BE2C (cell line): ENCODE data around the gene OR4D2.
A peak's percentile ranks its signal among the peaks of the same experiment; 100 is the strongest.
"Not testable (repeated sequence)": the region's sequence is repeated elsewhere in the genome, so short reads cannot be mapped to it uniquely, and the experiment has no call there.

Source experiments
- DNase-seq: peaks from one replicate; pipeline ENCODE4 v3.0.0-alpha.2; 2020
- H3K27me3 ChIP-seq: fragments of 250-450 bp; sonication (Bioruptor Pico); 2 replicates; pipeline ENCODE4 v1.5.1; 2020; ENCODE audit warnings: mild to moderate bottlenecking
- H3K36me3 ChIP-seq: fragments of 250-450 bp; sonication (Bioruptor Pico); 2 replicates; pipeline ENCODE4 v1.5.1; 2020; ENCODE audit warnings: mild to moderate bottlenecking
- H3K4me1 ChIP-seq: fragments of 250-450 bp; sonication (Bioruptor Pico); 2 replicates; pipeline ENCODE4 v1.5.1; 2020
- H3K4me3 ChIP-seq: 2 replicates; pipeline ENCODE4 v1.5.1; 2011; ENCODE audit warnings: low read depth, low read length
- H3K9me3 ChIP-seq: fragments of 250-450 bp; sonication (Bioruptor Pico); 2 replicates; pipeline ENCODE4 v1.5.1; 2020
- TF ChIP-seq, protein P1 (sequence below): IDR thresholded peaks from 2 replicates; pipeline ENCODE4 v1.5.1; 2012; ENCODE audit warnings: mild to moderate bottlenecking, low read depth, low read length

The OR4D2 gene

DNA sequence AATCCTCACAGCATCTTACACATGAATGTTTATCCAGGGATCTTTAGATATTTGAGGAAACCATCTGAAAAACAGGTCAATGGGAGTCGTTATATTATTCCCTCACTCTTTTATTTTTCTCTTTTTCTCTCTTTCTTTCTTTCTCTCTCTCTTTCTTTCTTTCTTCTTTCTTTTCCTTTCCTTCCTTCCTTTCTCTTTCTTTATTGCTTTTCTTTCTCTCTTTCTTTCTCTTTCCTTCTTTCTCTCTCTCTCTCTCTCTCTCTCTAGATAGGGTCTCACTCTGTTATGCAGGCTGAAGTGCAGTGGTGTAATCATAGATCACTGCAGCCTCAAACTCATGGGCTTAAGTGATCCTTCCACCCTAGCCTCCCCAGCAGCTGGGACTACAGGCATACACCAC, 38.9 kb upstream of the OR4D2 start:
- Histone ChIP-seq H3K4me1 (no peaks in the 10 kb centered on the region), H3K36me3 (no peaks in the 10 kb centered on the region), H3K27me3 (peaks cover 57% of the 10 kb centered on the region), H3K4me3 (no peak overlapping the region), H3K9me3 (no peaks in the 10 kb centered on the region)
- DNase-seq, result no peak
- TF ChIP-seq, protein P1, sequence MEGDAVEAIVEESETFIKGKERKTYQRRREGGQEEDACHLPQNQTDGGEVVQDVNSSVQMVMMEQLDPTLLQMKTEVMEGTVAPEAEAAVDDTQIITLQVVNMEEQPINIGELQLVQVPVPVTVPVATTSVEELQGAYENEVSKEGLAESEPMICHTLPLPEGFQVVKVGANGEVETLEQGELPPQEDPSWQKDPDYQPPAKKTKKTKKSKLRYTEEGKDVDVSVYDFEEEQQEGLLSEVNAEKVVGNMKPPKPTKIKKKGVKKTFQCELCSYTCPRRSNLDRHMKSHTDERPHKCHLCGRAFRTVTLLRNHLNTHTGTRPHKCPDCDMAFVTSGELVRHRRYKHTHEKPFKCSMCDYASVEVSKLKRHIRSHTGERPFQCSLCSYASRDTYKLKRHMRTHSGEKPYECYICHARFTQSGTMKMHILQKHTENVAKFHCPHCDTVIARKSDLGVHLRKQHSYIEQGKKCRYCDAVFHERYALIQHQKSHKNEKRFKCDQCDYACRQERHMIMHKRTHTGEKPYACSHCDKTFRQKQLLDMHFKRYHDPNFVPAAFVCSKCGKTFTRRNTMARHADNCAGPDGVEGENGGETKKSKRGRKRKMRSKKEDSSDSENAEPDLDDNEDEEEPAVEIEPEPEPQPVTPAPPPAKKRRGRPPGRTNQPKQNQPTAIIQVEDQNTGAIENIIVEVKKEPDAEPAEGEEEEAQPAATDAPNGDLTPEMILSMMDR, result no peak

DNA sequence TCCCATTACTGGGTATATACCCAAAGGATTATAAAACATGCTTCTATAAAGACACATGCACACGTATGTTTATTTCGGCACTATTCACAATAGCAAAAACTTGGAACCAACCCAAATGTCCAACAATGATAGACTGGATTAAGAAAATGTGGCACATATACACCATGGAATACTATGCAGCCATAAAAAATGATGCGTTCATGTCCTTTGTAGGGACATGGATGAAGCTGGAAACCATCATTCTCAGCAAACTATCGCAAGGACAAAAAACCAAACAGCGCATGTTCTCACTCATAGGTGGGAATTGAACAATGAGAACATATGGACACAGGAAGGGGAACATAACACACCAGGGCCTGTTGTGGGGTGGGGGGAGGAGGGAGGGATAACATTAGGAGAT, 34.1 kb upstream of the OR4D2 start:
- DNase-seq, H3K36me3 ChIP-seq, H3K4me3 ChIP-seq, H3K9me3 ChIP-seq, H3K4me1 ChIP-seq: not testable (repeated sequence)
- peaks cover 63% of the 10 kb centered on the region for H3K27me3 ChIP-seq

DNA sequence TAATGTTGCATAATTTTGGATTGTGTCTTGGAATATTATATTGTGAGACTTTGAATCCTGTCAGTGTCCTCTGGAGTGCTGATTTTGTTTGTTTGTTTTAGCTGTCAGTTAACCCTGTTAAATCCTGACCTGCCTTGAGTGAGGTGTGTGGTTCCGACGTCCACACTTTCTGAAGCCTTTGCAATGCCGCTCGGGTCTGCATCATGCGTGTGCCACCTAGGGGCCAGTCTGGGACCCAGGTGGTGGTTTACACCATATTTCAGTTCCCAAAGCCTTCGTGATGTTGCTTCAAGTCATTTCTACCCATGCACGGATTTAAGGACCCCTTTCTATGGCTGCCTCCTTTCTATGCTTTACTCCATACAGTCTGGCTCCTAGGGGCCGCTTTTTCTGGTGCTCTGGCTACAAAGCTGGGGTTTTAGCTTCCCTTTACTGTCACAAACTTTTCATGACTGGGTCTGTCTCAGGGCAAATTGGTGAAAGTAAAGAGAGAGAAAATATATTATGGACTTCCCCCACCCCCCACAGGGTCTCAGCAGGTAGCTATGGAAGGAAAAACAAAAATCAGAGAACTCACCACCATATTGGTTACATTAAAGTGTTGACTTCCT, 30.0 kb upstream of the OR4D2 start:
- peak; percentile 49 for DNase-seq
- Histone ChIP-seq H3K9me3 (no peaks in the 10 kb centered on the region), H3K4me3 (no peak overlapping the region), H3K36me3 (no peaks in the 10 kb centered on the region), H3K4me1 (no peaks in the 10 kb centered on the region), H3K27me3 (peaks cover 76% of the 10 kb centered on the region)
- TF ChIP-seq, protein P1, result peak; percentile 77

DNA sequence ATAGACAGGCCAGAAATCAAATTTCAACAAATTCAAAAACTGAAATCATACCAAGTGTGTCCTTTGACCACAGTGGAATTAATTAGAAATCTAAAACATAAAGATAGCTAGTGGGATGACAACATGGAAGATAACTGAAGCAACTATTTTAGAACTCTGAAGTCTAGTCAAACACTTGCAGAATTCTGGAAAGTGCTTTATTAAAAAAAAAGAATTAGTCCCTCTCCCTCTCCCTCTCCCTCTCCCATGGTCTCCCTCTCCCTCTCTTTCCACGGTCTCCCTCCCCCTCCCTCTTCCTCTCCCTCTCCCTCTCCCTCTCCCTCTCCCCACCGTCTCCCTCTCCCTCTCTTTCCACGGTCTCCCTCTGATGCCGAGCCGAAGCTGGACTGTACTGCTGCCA, 25.3 kb upstream of the OR4D2 start:
- Histone ChIP-seq H3K9me3 (no peaks in the 10 kb centered on the region; the same call in 1 of the 2 replicates), H3K27me3 (peaks cover 62% of the 10 kb centered on the region), H3K4me3 (no peak overlapping the region), H3K36me3 (no peaks in the 10 kb centered on the region), H3K4me1 (no peaks in the 10 kb centered on the region)
- DNase-seq, result no peak
- TF ChIP-seq, protein P1, result no peak

DNA sequence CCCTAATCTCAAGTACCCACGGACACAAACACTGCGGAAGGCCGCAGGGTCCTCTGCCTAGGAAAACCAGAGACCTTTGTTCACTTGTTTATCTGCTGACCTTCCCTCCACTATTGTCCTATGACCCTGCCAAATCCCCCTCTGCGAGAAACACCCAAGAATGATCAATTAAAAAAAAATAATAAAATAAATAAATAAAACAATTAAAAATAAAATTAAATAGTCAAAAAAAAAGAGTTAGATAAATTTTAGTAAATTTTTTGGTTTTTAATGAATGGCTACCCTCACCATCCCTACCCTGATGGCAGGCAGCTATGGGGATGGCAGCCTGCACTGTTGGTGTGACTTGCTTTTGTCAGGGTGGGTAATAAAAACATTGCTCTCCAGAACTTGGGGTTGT, 23.4 kb upstream of the OR4D2 start:
- not testable (repeated sequence) for H3K9me3 ChIP-seq, DNase-seq, H3K4me1 ChIP-seq, H3K36me3 ChIP-seq, H3K4me3 ChIP-seq
- H3K27me3 ChIP-seq, result peaks cover 62% of the 10 kb centered on the region

DNA sequence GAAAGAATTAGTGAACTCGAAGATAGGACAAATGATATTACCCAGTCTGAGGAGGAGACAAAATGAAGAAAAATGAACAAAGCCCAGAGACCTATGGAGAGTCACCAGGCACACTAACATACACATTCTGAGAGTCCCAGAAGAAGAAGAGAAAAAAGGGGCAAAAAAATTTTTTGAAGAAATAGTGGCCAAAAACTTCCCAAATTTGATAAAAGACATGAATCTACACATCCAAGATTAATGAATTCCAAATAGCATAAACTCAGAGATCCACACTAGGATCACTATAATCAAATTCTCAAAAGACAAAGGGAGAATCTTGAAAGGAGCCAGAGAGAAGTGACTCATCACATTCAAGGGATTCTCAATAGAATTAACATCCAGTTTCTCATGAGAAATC, 22.0 kb upstream of the OR4D2 start:
- DNase-seq, result no peak
- H3K4me3 ChIP-seq, result no peak overlapping the region
- H3K4me1 ChIP-seq, result no peaks in the 10 kb centered on the region
- TF ChIP-seq, protein P1, result no peak
- no peaks in the 10 kb centered on the region; the same call in 1 of the 2 replicates for H3K9me3 ChIP-seq
- peaks cover 62% of the 10 kb centered on the region for H3K27me3 ChIP-seq
- no peaks in the 10 kb centered on the region for H3K36me3 ChIP-seq

DNA sequence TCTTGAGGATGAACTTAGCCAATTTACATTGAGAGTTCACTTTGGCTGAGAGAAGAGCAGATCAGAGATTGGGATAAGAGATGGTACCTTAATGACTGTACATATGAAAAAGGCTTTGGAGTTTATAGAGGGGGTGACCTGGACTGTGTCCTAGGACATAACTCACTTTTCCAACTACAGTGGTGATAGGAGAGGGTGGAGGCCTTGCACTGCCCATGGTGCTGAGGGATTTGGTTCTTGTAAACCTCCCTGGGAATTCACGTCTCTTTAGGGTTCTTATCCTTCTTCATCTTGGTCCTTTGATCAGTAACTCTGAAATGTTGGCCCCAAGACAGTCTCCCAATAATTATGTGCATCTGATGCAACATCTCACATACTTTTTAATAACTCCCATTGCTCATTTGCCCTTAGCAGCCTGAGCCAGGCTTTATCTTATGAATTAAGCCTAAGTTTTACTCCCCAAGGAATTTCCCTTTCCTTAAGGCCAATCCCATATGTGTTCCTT, 18.8 kb upstream of the OR4D2 start, which contains the start of gene OR4D1:
Gene OR4D1, plus strand, starts transcription at position 455 of the 505 bp plus-strand sequence. CDS start 6,770 bp downstream, outside the sequence.
- Histone ChIP-seq H3K36me3 (no peaks in the 10 kb centered on the region), H3K4me3 (no peak within 1 kb of the TSS), H3K27me3 (peaks cover 80% of the 10 kb centered on the region), H3K9me3 (no peaks in the 10 kb centered on the region; the same call in 1 of the 2 replicates), H3K4me1 (no peaks in the 10 kb centered on the region)
- no peak for DNase-seq
- TF ChIP-seq, protein P1, result no peak
